ENCODE measurements around the gene LRP11. TPM values are rescaled to one million over a fixed set of nuclear protein-coding genes. Genes with fewer than 3 reads are reported as not detected.

LRP11 gene
- total and polyA plus RNA-seq, 10 of the 15 experiments (the other 5 are each of a cell fraction or from before 2014, with no cell fraction given), result under 0.01 to 0.23 (median 0.03) TPM; not detected in 6

- FAIRE-seq (no peak), DNase-seq (ENCODE audit: low read depth, low spot score) (no peak), ATAC-seq (no peak)
- SMC1A ChIA-PET (ENCODE audit: uncharacterized antibody, unreplicated experiment), result interaction anchor here (1.1 to 1.2 kb wide), 2 partner anchors 34 to 100 kb away, joined by 3 read pairs; no protein-coding TSS in a partner anchor
- POLR2A ChIA-PET, result no interaction called here
- intact Hi-C loops (cut with micrococcal nuclease; ENCODE audit: unreplicated experiment) (loop anchor here (10.0 kb wide), 1 partner anchor 145 kb away; no protein-coding TSS in a partner anchor), in situ Hi-C loops (cut with MboI) (no loop called here)
- H4K20me1 ChIP-seq (ENCODE audit: control insufficient read depth, insufficient read depth), result no peaks in the 10 kb centered on the region
- WGBS (ENCODE audit: insufficient coverage, insufficient replicate concordance, low lambda C conversion rate, missing lambda C conversion rate), result 56% methylated on average over 10 of the region's 10 CpGs
- H3K9me3 ChIP-seq (replicated peaks; ENCODE audit: control insufficient read depth, insufficient read depth, low read length), result no peaks in the 10 kb centered on the region; the same call in 1 of the 3 replicates
- CTCF ChIA-PET, result interaction anchor here (1.2 to 1.6 kb wide), 2 partner anchors 15 to 17 kb away, joined by 3 to 7 read pairs; no protein-coding TSS in a partner anchor
- no peak overlapping the region for H3K4me2 ChIP-seq (ENCODE audit: control insufficient read depth, insufficient read depth)
- H3K4me3 ChIP-seq, result no peak overlapping the region
- no peak overlapping the region for H3K27ac ChIP-seq (ENCODE audit: control insufficient read depth, insufficient read depth)
- no peak for TF ChIP-seq TCF3 (IDR thresholded peaks at IDR 0.05; ENCODE audit: borderline replicate concordance, insufficient read depth, low read depth, low read length)
- TF ChIP-seq HDAC6 (IDR thresholded peaks at IDR 0.05; ENCODE audit: unreplicated experiment), result no peak
- no peak for TF ChIP-seq MTA3 (IDR thresholded peaks at IDR 0.05; ENCODE audit: borderline replicate concordance, low read length)
- no peak for TF ChIP-seq FOXM1 (IDR thresholded peaks at IDR 0.05; ENCODE audit: low read depth, low read length)
- TF ChIP-seq BCL11A (IDR thresholded peaks at IDR 0.05; ENCODE audit: low read depth, low read length), result no peak
- TF ChIP-seq SP1 (IDR thresholded peaks at IDR 0.05; ENCODE audit: low read depth, low read length), result no peak
- no peak for TF ChIP-seq ESRRA (IDR thresholded peaks at IDR 0.05; ENCODE audit: low read length)
- no peak for TF ChIP-seq MXI1 (IDR thresholded peaks at IDR 0.05; ENCODE audit: low read depth, low read length)
- RAD21 ChIA-PET (ENCODE audit: unreplicated experiment), result no interaction called here
- no peak overlapping the region for H2AFZ ChIP-seq (ENCODE audit: control insufficient read depth, low read depth, low read length)
- H3K9ac ChIP-seq (ENCODE audit: control insufficient read depth, insufficient read depth, low read length), result no peak overlapping the region
- no peaks in the 10 kb centered on the region; the same call in 1 of the 2 replicates for H3K4me1 ChIP-seq (ENCODE audit: control insufficient read depth, insufficient read depth, low read length)
- H3K36me3 ChIP-seq (ENCODE audit: control insufficient read depth in 2 of 2, insufficient read depth in 2 of 2, low read length in 1 of 2), result no peaks in the 10 kb centered on the region
- BruUV-seq (replicated peaks), result no TSS peak
- H3K79me2 ChIP-seq (ENCODE audit: control insufficient read depth, insufficient read depth, low read length), result no peaks in the 10 kb centered on the region
- no peaks in the 10 kb centered on the region; a peak in 3 of 4 replicates for H3K27me3 ChIP-seq (replicated peaks in 1 of 2; ENCODE audit: control insufficient read depth in 2 of 2, insufficient read depth in 2 of 2, low read length in 1 of 2)
Observed at GRCh38 chr6:149869275-149869892, 5.2 kb upstream of the LRP11 start.
